ENCODE results near the gene PGC.
A peak's percentile ranks its signal among the peaks of the same experiment; 100 is the strongest.

PGC gene

GRCh38 chr6:41713159-41713649, 34.0 kb downstream of the PGC start:
- H3K27me3 Mint-ChIP-seq = no peaks in the 10 kb centered on the region
- H3K9me3 Mint-ChIP-seq = no peaks in the 10 kb centered on the region
- peaks cover 70% of the 10 kb centered on the region for H3K4me1 Mint-ChIP-seq
- H3K27ac Mint-ChIP-seq = peak overlapping the region; percentile 66
- DNase-seq (ENCODE audit: low spot score in 2 of 2) = no peak
- ATAC-seq (ENCODE audit: low read depth) = no peak
- H3K36me3 Mint-ChIP-seq = peaks cover 22% of the 10 kb centered on the region
- peak overlapping the region; percentile 47 for H3K4me3 Mint-ChIP-seq

- H3K27me3 Mint-ChIP-seq = no peaks in the 10 kb centered on the region
- peaks cover 23% of the 10 kb centered on the region for H3K36me3 Mint-ChIP-seq
- ATAC-seq (ENCODE audit: low read depth) (no peak), DNase-seq (ENCODE audit: low spot score in 2 of 2) (no peak)
- H3K4me3 Mint-ChIP-seq = peak overlapping the region; percentile 39
- H3K9me3 Mint-ChIP-seq = no peaks in the 10 kb centered on the region
- peak overlapping the region; percentile 66 for H3K27ac Mint-ChIP-seq
- H3K4me1 Mint-ChIP-seq = peaks cover 70% of the 10 kb centered on the region
These were observed 34.5 kb downstream of the PGC start for GRCh38 chr6:41712651-41713103.

GRCh38 chr6:41711323-41712038, 35.7 kb downstream of the PGC start:
- Mint-ChIP-seq H3K36me3 (peaks cover 23% of the 10 kb centered on the region), H3K4me1 (peaks cover 69% of the 10 kb centered on the region), H3K27me3 (no peaks in the 10 kb centered on the region), H3K27ac (peak overlapping the region; percentile 60), H3K9me3 (no peaks in the 10 kb centered on the region), H3K4me3 (no peak overlapping the region)
- no peak for ATAC-seq (ENCODE audit: low read depth)
- DNase-seq (ENCODE audit: low spot score in 2 of 2) = no peak

- Mint-ChIP-seq H3K27me3 (no peaks in the 10 kb centered on the region), H3K4me1 (peaks cover 69% of the 10 kb centered on the region)
These were observed 37.8 kb downstream of the PGC start for GRCh38 chr6:41709375-41709774.

GRCh38 chr6:41708856-41709255, 38.3 kb downstream of the PGC start:
- peaks cover 22% of the 10 kb centered on the region for H3K36me3 Mint-ChIP-seq
- H3K4me1 Mint-ChIP-seq = peaks cover 69% of the 10 kb centered on the region

More at GRCh38 chr6:41709375-41709774, 37.8 kb downstream of the PGC start:
- H3K9me3 Mint-ChIP-seq = no peaks in the 10 kb centered on the region
- DNase-seq (ENCODE audit: low spot score in 2 of 2) (no peak), ATAC-seq (ENCODE audit: low read depth) (no peak)
- H3K36me3 Mint-ChIP-seq = peaks cover 24% of the 10 kb centered on the region
- H3K4me3 Mint-ChIP-seq = no peak overlapping the region
- no peak overlapping the region for H3K27ac Mint-ChIP-seq

GRCh38 chr6:41707565-41708200, 39.5 kb downstream of the PGC start:
- Mint-ChIP-seq H3K9me3 (no peaks in the 10 kb centered on the region), H3K4me1 (peaks cover 68% of the 10 kb centered on the region), H3K4me3 (peak overlapping the region; percentile 53), H3K27me3 (no peaks in the 10 kb centered on the region), H3K27ac (peak overlapping the region; percentile 96), H3K36me3 (peaks cover 24% of the 10 kb centered on the region)
- ATAC-seq (ENCODE audit: low read depth) (peak; percentile 21), DNase-seq (ENCODE audit: low spot score in 2 of 2) (no peak)

More at GRCh38 chr6:41708856-41709255, 38.3 kb downstream of the PGC start:
- ATAC-seq (ENCODE audit: low read depth) (no peak), DNase-seq (ENCODE audit: low spot score in 2 of 2) (no peak)
- H3K27ac Mint-ChIP-seq = peak overlapping the region; percentile 96
- H3K4me3 Mint-ChIP-seq = no peak overlapping the region
- H3K9me3 Mint-ChIP-seq = no peaks in the 10 kb centered on the region
- H3K27me3 Mint-ChIP-seq = no peaks in the 10 kb centered on the region

- peaks cover 70% of the 10 kb centered on the region for H3K4me1 Mint-ChIP-seq
- H3K4me3 Mint-ChIP-seq = peak overlapping the region; percentile 94
- ATAC-seq (ENCODE audit: low read depth) (peak; percentile 12), DNase-seq (ENCODE audit: low spot score in 2 of 2) (no peak)
- no peaks in the 10 kb centered on the region for H3K9me3 Mint-ChIP-seq
- H3K36me3 Mint-ChIP-seq = peaks cover 24% of the 10 kb centered on the region
- H3K27me3 Mint-ChIP-seq = no peaks in the 10 kb centered on the region
- H3K27ac Mint-ChIP-seq = peak overlapping the region; percentile 96
These were observed 40.2 kb downstream of the PGC start for GRCh38 chr6:41706876-41707564.

- peak overlapping the region; percentile 96 for H3K27ac Mint-ChIP-seq
- ATAC-seq (ENCODE audit: low read depth) (peak; percentile 92), DNase-seq (ENCODE audit: low spot score in 2 of 2) (peak; percentile 86)
- no peaks in the 10 kb centered on the region for H3K27me3 Mint-ChIP-seq
- H3K9me3 Mint-ChIP-seq = no peaks in the 10 kb centered on the region
- peaks cover 75% of the 10 kb centered on the region for H3K4me1 Mint-ChIP-seq
- peak overlapping the region; percentile 94 for H3K4me3 Mint-ChIP-seq
- peaks cover 24% of the 10 kb centered on the region for H3K36me3 Mint-ChIP-seq
These were observed 41.0 kb downstream of the PGC start for GRCh38 chr6:41705996-41706835.

GRCh38 chr6:41705311-41705995, 41.7 kb downstream of the PGC start:
- ATAC-seq (ENCODE audit: low read depth) (no peak), DNase-seq (ENCODE audit: low spot score in 2 of 2) (no peak)
- Mint-ChIP-seq H3K9me3 (no peaks in the 10 kb centered on the region), H3K4me3 (peak overlapping the region; percentile 94), H3K27ac (peak overlapping the region; percentile 96), H3K27me3 (no peaks in the 10 kb centered on the region), H3K36me3 (peaks cover 20% of the 10 kb centered on the region), H3K4me1 (peaks cover 76% of the 10 kb centered on the region)

- peak overlapping the region; percentile 94 for H3K4me3 Mint-ChIP-seq
These were observed 42.4 kb downstream of the PGC start for GRCh38 chr6:41704656-41705310.

GRCh38 chr6:41704028-41704427, 43.2 kb downstream of the PGC start:
- ATAC-seq (ENCODE audit: low read depth) (no peak), DNase-seq (ENCODE audit: low spot score in 2 of 2) (no peak)
- Mint-ChIP-seq H3K36me3 (peaks cover 12% of the 10 kb centered on the region), H3K4me1 (peaks cover 78% of the 10 kb centered on the region), H3K27me3 (no peaks in the 10 kb centered on the region), H3K4me3 (peak overlapping the region; percentile 94), H3K27ac (peak overlapping the region; percentile 96), H3K9me3 (no peaks in the 10 kb centered on the region)

More at GRCh38 chr6:41704656-41705310, 42.4 kb downstream of the PGC start:
- ATAC-seq (ENCODE audit: low read depth) (no peak), DNase-seq (ENCODE audit: low spot score in 2 of 2) (no peak)
- H3K9me3 Mint-ChIP-seq = no peaks in the 10 kb centered on the region
- peaks cover 16% of the 10 kb centered on the region for H3K36me3 Mint-ChIP-seq
- H3K4me1 Mint-ChIP-seq = peaks cover 76% of the 10 kb centered on the region
- no peaks in the 10 kb centered on the region for H3K27me3 Mint-ChIP-seq
- peak overlapping the region; percentile 96 for H3K27ac Mint-ChIP-seq

GRCh38 chr6:41702771-41703494, 44.3 kb downstream of the PGC start:
- DNase-seq (ENCODE audit: low spot score in 2 of 2) (no peak), ATAC-seq (ENCODE audit: low read depth) (no peak)
- H3K36me3 Mint-ChIP-seq = peaks cover 10% of the 10 kb centered on the region
- H3K27ac Mint-ChIP-seq = peak overlapping the region; percentile 96
- H3K9me3 Mint-ChIP-seq = no peaks in the 10 kb centered on the region
- no peaks in the 10 kb centered on the region for H3K27me3 Mint-ChIP-seq
- H3K4me1 Mint-ChIP-seq = peaks cover 74% of the 10 kb centered on the region
- no peak overlapping the region for H3K4me3 Mint-ChIP-seq

Data from memory B cell (primary cell).